Measurements from ENCODE around the gene SAAL1.
A peak's percentile ranks its signal among the peaks of the same experiment; 100 is the strongest.
"Not testable (repeated sequence)": the region's sequence is repeated elsewhere in the genome, so short reads cannot be mapped to it uniquely, and the experiment has no call there.

SAAL1 gene, protein sequence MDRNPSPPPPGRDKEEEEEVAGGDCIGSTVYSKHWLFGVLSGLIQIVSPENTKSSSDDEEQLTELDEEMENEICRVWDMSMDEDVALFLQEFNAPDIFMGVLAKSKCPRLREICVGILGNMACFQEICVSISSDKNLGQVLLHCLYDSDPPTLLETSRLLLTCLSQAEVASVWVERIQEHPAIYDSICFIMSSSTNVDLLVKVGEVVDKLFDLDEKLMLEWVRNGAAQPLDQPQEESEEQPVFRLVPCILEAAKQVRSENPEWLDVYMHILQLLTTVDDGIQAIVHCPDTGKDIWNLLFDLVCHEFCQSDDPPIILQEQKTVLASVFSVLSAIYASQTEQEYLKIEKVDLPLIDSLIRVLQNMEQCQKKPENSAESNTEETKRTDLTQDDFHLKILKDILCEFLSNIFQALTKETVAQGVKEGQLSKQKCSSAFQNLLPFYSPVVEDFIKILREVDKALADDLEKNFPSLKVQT

DNA sequence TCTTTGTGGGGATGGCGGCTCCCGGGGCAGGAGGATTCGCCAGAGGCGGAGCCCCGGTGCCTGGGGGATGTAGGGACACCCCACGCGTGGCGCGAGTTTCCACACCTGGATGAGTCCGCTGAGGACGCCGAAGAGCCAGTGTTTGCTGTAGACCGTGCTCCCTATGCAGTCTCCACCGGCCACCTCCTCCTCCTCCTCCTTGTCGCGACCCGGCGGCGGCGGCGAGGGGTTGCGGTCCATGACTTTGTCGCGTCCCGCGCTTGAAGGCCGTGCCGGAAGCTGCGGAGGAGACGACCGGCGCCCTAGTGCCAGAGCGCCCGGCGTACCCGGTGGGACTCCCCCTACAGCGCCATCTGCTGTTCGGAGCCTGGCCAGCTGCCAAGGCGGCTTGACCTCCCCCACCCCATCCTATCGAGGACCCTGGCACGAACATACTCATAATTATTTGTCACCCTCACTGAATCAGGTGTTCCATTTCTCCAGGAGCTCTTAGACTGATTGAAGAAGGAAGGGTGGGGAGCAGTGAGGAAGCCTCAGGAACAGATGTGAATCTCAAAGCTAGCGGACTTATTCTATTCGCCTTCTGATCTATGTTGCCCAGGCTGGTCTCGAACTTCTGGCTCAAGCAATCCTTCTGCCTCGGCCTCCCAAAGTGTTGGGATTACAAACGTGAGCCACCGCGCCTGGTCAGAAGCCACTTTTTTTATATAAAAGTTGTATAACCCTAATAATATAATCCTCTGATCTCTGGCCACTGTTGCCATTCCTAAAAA is at the start of gene SAAL1:
Gene SAAL1, minus strand, starts transcription at position 281 of the 773 bp plus-strand sequence. Its CDS starts 41 bp downstream, at position 240.
- peak; percentile 88 for DNase-seq (ENCODE audit: low spot score)

DNA sequence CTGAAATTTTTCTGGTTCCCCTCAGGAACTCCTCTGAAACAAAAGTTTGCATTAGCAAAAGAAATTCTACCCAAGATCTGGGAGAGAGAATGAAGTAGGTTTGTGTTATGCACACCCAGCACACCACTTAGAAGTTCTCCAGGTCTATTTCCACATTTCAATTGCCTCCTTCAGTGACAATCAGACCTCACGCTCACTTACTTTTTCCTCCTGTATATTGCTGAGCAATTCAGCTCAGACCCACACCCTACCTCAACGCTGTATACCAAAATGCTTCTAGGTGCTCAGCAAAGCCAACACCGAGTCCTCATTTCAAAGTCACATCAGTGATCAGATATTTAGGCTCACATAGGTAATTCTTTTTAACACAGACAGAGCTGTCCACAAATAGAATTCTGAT is 45.7 kb upstream of the SAAL1 start:
- DNase-seq (ENCODE audit: low spot score), result no peak

DNA sequence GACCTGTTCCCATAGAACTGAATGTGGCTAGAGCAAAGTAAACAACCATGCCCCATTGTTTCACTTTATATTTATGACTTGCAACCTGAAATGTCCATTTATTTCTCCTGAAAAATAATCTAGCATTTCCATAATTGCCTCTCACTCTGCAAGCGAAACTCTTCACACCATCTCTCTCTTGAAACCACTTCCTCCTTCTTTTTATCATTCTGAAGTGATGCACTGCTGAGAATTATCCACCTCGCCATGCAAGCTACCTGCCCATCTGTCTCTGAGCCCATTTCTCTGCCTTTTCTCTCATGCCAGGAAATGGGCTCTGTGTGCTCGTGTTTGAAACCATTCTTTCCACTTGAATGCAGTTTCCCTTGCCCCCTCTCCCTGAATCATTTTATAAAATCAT is 40.0 kb upstream of the SAAL1 start:
- no peak for DNase-seq (ENCODE audit: low spot score)

DNA sequence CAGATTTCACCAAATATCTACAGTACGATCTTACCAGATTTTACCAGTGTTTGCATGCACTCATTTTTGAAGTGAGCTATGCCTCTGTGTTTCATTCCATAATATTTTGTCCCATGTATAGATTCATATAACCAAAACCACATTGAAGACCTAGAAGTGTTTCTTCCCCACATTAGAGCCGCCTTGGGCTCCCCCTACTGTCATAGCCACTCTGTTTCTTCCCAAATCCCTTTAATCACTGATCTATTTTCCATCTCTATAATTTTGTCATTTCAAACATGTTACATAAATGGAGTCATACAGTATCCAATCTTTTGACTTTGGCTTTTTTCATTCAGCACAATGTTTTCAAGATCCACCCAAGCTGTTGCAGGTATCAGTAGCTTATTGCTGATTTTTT is 39.1 kb upstream of the SAAL1 start:
- DNase-seq (ENCODE audit: low spot score), result no peak

DNA sequence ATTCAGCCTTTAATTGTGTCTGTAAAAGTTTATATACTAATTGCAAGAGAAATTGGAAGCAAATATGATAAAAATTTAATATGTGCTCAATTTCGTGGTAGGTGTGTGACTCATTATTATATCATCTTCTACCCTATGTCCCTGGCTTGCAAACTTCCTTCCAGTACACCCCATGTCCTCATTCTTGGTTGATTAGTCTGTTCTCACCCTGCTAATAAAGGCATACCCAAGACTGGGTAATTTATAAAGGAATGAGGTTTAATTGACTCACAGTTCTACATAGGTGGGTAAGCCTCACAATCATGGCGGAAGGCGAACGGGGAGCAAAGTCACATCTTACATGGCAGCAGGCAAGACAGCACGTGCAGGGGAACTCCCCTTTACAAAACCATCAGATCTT is 38.4 kb upstream of the SAAL1 start:
- no peak for DNase-seq (ENCODE audit: low spot score)

DNA sequence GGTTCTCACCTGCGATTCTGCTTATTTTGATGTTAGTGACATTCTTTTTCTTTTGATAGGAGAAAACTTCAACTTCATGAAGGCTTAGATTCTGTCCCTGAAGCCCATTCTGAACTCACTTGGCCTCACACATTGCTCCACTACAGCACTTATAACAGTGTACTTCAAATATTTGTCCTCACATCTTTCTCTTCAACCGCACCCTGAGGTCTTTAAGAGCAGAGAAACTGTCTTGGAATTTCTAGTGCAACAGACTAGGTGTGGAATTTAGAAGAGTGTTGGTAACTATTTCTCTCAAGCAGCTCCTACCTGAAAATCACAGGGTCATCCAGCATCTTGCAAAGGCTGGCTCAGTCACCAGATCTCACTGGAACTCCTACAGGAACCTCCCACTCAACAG is 34.3 kb upstream of the SAAL1 start:
- no peak for DNase-seq (ENCODE audit: low spot score)

DNA sequence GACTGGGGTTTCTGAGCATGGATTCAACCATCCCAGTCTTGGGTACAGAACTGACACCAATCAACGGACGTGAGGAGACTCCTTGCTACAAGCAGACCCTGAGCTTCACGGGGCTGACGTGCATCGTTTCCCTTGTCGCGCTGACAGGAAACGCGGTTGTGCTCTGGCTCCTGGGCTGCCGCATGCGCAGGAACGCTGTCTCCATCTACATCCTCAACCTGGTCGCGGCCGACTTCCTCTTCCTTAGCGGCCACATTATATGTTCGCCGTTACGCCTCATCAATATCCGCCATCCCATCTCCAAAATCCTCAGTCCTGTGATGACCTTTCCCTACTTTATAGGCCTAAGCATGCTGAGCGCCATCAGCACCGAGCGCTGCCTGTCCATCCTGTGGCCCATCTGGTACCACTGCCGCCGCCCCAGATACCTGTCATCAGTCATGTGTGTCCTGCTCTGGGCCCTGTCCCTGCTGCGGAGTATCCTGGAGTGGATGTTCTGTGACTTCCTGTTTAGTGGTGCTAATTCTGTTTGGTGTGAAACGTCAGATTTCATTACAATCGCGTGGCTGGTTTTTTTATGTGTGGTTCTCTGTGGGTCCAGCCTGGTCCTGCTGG is 31.4 kb upstream of the SAAL1 start:
- no peak for DNase-seq (ENCODE audit: low spot score)

DNA sequence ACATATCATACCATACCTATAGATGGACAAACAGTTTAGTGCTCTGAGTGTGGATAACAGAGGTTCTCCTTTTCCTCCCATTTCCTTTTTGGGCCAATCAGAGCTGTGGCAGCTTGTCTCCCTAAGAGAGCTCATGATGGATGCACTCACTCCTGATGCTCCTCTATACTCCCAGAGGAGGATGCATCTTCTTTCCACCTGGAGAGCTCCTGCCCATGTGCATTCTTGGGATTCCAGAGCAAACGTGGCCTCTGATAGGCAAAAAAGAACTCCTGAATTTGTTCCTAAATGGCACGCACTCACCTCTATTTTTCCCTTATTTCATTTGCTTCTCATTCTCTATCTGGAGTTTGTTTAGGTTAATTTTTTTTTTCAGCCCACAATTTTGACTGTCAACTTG is 29.4 kb upstream of the SAAL1 start:
- DNase-seq (ENCODE audit: low spot score), result no peak

DNA sequence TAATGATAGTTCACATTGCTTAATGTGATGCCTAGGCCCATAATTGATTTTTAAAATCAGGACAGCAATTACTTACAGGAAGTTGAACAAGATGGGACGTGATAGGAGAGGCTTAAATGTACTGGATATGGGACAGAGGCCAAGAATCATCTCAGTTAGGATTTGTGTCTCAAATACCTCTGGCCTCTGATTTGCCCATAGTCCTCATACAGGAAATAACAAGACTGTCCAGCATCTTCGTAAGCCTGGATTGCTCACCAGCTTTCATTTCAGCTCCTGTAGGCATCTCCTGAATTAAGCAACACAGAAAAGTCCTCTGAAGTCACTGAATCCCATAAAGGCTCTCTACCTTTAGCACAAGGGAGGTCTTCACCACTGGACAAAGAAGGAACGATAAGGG is 26.5 kb upstream of the SAAL1 start, which contains the start of gene MRGPRX3:
Gene MRGPRX3, plus strand, starts transcription at position 231 of the 400 bp plus-strand sequence. CDS start 4,632 bp downstream, outside the sequence.
- no peak for DNase-seq (ENCODE audit: low spot score)

DNA sequence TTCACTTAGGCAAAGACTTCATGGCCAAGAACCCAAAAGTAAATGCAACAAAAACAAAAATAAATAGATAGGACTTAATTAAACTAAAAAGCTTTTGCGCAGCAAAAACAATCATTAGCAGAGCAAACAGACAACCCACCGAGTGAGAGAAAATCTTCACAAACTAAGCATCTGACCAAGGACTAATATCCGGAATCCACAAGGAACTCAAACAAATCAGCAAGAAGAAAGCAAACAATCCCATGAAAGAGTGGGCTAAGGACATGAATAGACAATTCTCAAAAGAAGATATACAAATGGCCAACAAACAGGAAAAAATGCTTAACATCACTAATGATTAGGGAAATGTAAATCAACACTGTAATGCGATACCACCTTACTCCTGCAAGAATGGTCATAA is 25.2 kb upstream of the SAAL1 start:
- not testable (repeated sequence) for DNase-seq (ENCODE audit: low spot score)

DNA sequence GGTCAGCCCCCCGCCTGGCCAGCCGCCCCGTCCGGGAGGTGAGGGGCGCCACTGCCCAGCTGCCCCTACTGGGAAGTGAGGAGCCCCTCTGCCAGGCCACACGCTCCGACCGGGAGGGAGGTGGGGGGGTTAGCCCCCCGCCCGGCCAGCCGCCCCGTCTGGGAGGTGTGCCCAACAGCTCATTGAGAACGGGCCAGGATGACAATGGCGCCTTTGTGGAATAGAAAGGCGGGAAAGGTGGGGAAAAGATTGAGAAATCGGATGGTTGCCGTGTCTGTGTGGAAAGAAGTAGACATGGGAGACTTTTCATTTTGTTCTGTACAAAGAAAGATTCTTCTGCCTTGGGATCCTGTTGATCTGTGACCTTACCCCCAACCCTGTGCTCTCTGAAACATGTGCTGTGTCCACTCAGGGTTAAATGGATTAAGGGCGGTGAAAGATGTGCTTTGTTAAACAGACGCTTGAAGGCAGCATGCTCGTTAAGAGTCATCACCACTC is 15.5 kb upstream of the SAAL1 start:
- not testable (repeated sequence) for DNase-seq (ENCODE audit: low spot score)

DNA sequence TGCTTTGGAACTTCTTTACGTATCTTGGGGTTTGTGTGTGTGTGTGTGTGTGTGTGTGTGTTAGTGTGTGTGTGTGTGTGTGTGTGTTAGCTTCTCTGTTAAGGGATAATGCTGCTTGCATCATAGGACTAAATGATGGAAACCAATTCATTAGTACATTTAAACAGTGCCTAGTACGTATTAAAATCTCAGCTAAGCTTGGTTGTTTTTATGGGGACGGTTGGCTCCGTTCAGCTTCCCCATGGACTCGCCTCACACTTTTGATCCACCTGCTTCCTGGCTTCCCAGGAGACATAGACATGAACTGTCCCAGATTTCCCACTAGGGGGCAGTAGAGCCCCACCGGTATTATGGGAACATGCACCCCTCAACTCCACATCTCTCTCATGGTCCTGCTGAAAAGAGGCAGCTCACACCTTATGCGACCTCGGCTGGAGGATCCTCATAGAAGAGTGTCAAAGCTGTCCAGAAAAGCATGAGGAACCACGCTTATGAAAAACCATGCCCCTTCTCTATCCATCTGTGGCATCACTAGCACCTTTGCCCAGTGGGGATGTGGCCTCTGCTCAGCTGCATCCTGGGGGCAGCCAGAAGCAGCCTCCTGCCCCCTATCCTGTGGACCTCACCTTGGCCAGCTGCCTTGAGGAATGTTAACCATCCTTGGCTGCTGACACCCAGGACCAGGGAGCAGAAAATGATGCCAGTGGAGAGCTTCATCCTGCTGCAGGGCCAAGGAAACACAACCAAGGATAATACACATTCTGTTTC is 9.7 kb upstream of the SAAL1 start:
- DNase-seq (ENCODE audit: low spot score), result peak; percentile 60

DNA sequence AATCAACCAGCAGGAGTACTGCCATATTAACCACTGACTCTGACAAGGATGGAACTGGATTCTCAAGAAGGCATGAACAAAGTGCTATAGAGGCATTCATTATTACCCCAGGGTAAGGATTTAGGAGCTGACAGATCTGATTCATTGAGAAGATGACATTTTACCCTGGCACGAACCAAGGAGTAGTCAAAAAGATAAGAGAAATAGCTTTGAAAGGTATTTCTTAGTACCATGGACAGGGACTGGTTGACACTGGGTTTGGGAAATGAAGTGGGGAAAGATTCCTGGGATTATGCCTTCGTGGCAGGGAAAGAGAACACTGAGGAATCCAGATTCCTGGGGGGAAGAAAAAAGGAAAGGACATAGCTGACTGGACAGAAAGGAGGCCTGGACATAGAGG is 5.1 kb upstream of the SAAL1 start:
- DNase-seq (ENCODE audit: low spot score), result no peak

DNA sequence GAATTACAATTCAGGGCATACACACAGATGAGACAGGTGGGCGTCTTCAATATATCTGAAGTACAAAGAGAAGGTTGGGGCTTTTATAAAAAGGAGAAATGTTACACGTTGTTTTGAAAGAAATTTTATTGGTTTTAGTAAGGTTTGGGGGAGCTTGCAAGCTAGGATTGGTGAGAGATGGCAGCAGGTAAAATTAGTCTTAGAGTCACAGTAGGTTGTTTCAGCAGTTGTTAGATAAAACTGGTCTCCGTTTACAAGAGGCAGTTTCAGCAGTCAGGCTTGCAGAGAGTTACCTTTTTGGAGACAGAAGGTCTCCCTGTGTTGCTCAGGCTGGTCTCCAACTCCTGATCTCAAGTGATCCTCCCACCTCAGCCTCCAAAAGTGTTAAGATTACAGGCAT is 2.4 kb upstream of the SAAL1 start:
- DNase-seq (ENCODE audit: low spot score), result no peak

DNA sequence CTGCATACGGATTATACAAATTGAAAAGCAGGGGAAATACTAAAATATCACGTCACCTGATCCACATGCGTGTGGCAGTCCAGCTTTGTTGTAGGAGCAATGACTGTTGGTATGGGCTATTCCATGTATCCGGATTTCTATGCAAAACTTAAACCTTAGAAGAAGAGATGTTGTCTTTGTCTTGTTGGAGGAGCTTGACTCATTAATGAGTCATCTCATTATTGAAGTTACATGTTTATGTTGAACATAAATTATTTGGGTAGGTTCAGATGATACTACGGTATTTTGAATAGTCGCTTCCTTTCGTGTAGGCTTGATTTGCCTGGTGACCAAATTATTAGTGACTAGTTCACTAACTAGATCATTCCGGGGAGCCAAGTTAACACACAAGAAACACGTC is 806 bp upstream of the SAAL1 start:
- DNase-seq (ENCODE audit: low spot score), result no peak

DNA sequence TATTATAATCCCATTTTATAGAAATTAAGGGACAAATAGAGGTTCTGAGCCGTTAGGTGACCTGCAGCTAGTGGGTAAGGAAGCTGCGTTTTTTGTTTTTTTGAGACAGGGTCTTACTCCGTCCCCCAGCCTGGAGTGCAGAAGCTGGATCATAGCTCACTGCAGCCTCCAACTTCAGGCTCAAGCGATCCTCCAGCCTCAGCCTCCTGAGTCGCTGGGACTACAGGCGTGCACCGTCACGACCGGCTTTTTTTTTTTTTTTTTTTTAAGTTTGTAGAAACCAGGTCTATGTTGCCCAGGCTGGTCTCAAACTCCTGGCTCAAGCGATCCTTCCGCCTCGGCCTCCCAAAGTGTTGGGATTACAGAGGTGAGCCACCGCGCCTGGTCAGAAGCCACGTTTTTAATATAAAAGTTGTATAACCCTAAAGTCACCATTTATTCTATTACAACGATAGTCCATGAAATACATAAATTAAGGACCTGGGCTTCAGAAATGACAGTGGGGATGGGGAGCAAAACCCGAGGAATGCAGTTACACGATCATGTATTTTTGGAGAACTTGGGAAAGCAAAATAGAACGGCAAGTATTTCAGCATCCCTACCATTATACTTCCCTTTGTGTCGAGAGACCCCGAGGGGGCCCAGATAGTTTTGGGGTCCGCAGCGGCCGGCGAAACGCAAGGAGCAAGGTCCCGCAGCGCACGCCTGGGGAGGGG is 638 bp downstream of the SAAL1 start:
- no peak for DNase-seq (ENCODE audit: low spot score)

DNA sequence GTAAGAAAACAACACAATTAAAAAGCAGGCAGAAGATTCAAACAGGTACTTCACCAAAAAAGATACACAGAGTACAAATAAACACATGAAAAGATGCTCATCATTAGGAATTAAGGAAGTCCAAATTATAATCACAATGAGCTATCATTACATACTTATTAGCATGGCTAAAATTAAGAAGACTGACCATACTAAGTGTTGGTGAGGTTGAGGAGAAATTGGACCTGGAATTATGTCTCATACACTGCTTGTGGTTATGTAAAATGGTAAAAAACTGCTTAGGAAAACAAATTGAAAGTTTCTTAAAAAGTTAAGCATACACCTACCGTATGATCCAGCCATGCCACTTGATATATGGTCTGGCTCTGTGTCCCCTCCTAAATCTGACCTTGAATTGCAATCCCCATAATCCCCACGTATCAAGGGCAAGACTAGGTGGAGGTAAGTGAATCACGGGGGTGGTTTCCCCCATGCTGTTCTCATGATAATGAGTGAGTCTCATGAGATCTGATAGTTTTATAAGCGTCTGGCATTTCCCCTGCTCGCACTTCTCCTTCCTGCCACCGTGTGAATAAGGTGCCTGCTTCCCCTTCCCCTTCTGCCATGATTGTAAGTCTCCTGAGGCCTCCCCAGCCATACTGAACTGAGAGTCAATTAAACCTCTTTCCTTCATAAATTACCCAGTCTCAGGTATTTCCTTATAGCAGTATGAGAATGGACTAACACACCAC is 4.8 kb downstream of the SAAL1 start:
- no peak for DNase-seq (ENCODE audit: low spot score)

DNA sequence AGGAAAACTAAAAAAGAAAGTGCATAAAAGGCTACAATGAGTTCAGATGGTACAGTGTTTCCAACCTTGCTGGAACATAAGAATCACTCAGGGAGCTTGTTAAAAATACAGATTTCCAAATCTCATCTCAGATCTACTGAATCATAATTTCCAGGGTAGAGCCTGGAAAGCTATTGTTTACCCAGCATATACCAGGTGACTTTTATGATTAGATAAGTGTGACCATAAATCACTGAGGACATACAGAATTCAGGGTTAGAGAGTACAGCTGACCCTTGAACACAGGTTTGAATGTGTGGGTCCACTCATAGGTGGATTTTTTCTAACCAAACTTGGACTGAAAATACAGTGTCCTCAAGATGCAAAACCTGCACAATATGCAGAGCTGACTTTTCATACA is 11.9 kb downstream of the SAAL1 start:
- DNase-seq (ENCODE audit: low spot score), result no peak

DNA sequence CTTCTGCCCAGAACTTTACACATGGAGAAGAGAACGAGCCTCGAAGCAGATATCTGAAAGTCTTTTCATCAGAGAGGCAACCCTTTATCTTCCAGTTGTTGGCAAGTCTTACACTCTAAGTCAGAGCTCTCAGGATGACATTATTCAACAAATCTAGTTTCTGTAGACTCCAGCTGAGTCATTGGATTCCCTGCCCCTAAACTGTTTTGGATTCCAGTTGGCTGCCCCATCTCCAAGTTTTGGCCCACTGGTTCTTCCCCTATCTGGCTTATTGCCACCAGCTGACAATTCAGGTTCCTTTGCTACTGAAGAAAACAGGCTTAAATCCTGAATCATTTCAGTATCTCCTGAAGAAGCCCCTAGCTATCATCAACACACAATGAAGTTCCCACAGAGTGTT is 14.2 kb downstream of the SAAL1 start:
- no peak for DNase-seq (ENCODE audit: low spot score)

DNA sequence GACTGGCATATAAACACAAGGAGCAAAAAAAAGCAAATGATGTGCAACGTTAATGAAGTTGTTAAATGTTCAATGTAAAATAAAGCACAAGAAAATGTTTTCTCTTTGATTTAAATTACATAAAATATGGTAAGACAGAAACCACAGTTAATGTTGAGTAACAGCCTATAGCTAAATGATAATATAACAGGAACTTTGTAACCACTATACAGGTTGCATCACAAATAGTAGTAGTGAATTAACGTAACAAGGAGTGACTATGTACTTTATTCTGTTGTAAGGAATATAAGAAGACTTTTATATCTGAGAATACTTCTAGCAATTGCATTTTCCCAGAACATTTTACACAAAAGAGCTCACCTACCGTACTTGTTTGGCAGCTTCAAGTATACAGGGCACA is 16.9 kb downstream of the SAAL1 start:
- no peak for DNase-seq (ENCODE audit: low spot score)

Measured in CD4-positive, alpha-beta T cell treated with Interleukin-6 at 100 ng/mL for 8 hours (primary cell).